ENCODE measurements around the gene EYS.

- TF ChIP-seq CTCF (IDR thresholded peaks at IDR 0.05) (no peak), POLR2AphosphoS5 (IDR thresholded peaks at IDR 0.05) (no peak)
Observed at GRCh38 chr6:63824722-63825121, 1882.3 kb downstream of the EYS start.
